MCF 10A (cell line): ENCODE data around the gene VSTM1. TPM values are rescaled to one million over a fixed set of nuclear protein-coding genes. Genes with fewer than 3 reads are reported as not detected.
"Not testable (repeated sequence)": the region's sequence is repeated elsewhere in the genome, so short reads cannot be mapped to it uniquely, and the experiment has no call there.

Source experiments
- BruUV-seq: library from RNA; stranded (reverse); fragments of 400-500 nt; replicated peaks from 2 replicates; lab custom pipeline; 2021; lab: Mats Ljungman, UMichigan
- CTCF ChIA-PET: fragments of 300-600 bp; sonication (Branson Sonifier 250); formaldehyde crosslinking; extraction: SDS; loops from one replicate; lab custom pipeline; 2021; ENCODE audit warnings: antibody characterized with exemption, inconsistent platforms; lab: Yijun Ruan, JAX
- POLR2A ChIA-PET: fragments of 300-600, 350-650 bp; sonication (Branson Sonifier 250); formaldehyde crosslinking; extraction: SDS; loops from one replicate; lab custom pipeline; 2020; ENCODE audit warnings: antibody characterized with exemption, inconsistent platforms; lab: Yijun Ruan, JAX
- DNase-seq: peaks from one replicate; pipeline ENCODE4 v3.0.0-alpha.2; 2018; ENCODE audit not compliant: unreplicated experiment
- H3K27ac Mint-ChIP-seq: one replicate; pipeline ENCODE4 v1.8.0; 2022; ENCODE audit warnings: mild to moderate bottlenecking, low read depth, mixed read lengths; ENCODE audit not compliant: unreplicated experiment
- H3K27me3 Mint-ChIP-seq: one replicate; pipeline ENCODE4 v1.8.0; 2022; ENCODE audit warnings: mixed read lengths; ENCODE audit not compliant: insufficient read depth, unreplicated experiment
- H3K36me3 Mint-ChIP-seq: one replicate; pipeline ENCODE4 v1.8.0; 2022; ENCODE audit warnings: mild to moderate bottlenecking, moderate library complexity, mixed read lengths; ENCODE audit not compliant: insufficient read depth, unreplicated experiment
- H3K4me1 Mint-ChIP-seq: one replicate; pipeline ENCODE4 v1.8.0; 2022; ENCODE audit warnings: mixed read lengths; ENCODE audit not compliant: insufficient read depth, unreplicated experiment
- H3K4me3 Mint-ChIP-seq: one replicate; pipeline ENCODE4 v1.8.0; 2022; ENCODE audit warnings: mild to moderate bottlenecking, moderate library complexity, mixed read lengths; ENCODE audit not compliant: unreplicated experiment
- H3K9me3 Mint-ChIP-seq: one replicate; pipeline ENCODE4 v1.8.0; 2022; ENCODE audit warnings: mixed read lengths; ENCODE audit not compliant: unreplicated experiment
- intact Hi-C: fragments of 100-400 bp; cut with micrococcal nuclease; formaldehyde crosslinking; loops from 2 replicates; pipeline ENCODE4 v1.14.1; 2022
- total RNA-seq: library from RNA; stranded (reverse); gene quantifications from 2 replicates; pipeline ENCODE4 v1.2.3, GENCODE V29; 2022
- TF ChIP-seq, protein P1 (sequence below): fragments of 200-600 bp; IDR thresholded peaks from one replicate; pipeline ENCODE4 v1.8.0; 2022; ENCODE audit warnings: antibody characterized with exemption, mild to moderate bottlenecking; ENCODE audit not compliant: unreplicated experiment

VSTM1 gene
- total RNA-seq, 1 experiment from 2014 or later: not detected

- BruUV-seq: no TSS peak
- H3K4me1 Mint-ChIP-seq: peaks cover 10% of the 10 kb centered on the region
- no peaks in the 10 kb centered on the region for H3K9me3 Mint-ChIP-seq
- no peak for DNase-seq
- H3K27ac Mint-ChIP-seq: no peak overlapping the region
- TF ChIP-seq, protein P1, sequence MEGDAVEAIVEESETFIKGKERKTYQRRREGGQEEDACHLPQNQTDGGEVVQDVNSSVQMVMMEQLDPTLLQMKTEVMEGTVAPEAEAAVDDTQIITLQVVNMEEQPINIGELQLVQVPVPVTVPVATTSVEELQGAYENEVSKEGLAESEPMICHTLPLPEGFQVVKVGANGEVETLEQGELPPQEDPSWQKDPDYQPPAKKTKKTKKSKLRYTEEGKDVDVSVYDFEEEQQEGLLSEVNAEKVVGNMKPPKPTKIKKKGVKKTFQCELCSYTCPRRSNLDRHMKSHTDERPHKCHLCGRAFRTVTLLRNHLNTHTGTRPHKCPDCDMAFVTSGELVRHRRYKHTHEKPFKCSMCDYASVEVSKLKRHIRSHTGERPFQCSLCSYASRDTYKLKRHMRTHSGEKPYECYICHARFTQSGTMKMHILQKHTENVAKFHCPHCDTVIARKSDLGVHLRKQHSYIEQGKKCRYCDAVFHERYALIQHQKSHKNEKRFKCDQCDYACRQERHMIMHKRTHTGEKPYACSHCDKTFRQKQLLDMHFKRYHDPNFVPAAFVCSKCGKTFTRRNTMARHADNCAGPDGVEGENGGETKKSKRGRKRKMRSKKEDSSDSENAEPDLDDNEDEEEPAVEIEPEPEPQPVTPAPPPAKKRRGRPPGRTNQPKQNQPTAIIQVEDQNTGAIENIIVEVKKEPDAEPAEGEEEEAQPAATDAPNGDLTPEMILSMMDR: no peak
- intact Hi-C loops: no loop called here
- no peaks in the 10 kb centered on the region for H3K36me3 Mint-ChIP-seq
- POLR2A ChIA-PET: interaction anchor here (0.7 to 1.0 kb wide), 3 partner anchors 12 to 103 kb away, joined by 3 to 5 read pairs (median 3); partner anchors contain the start of genes PRPF31 and TFPT
- CTCF ChIA-PET: interaction anchor here (0.6 to 2.8 kb wide), 4 partner anchors 18 to 304 kb away, joined by 3 to 7 read pairs (median 5); no protein-coding TSS in a partner anchor
- H3K4me3 Mint-ChIP-seq: peak overlapping the region; percentile 40
- H3K27me3 Mint-ChIP-seq: peaks cover 16% of the 10 kb centered on the region
Measured at GRCh38 chr19:54096617-54097106, 33.0 kb upstream of the VSTM1 start.

DNA sequence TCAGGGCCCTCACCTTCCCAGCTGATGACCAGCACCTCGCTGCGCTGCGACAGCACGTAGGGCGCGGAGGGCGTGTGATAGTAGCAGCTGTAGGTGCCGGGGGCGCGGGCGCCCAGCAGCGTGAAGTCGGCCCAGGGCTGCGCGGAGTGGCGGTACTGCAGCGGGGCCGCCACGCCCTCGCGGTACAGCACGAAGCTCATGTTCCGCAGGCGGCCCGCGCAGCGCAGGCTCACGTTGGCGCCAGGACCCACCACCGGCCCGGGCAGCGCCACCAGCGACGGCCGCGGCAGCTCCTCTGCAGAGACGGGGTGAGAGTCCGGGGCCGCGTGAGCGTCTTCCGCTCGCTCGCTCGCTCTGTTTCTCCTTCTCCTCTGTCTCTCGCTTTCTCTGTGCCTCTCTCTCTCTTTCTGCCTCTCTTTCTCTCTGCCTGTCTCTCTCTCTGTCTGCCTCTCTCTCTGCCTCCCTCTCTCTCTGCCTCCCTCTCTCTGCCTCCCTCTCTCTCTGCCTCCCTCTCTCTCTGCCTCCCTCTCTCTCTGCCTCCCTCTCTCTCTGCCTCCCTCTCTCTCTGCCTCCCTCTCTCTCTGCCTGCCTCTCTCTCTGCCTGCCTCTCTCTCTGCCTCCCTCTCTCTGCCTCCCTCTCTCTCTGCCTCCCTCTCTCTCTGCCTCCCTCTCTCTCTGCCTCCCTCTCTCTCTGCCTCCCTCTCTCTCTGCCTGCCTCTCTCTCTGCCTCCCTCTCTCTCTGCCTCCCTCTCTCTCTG is 32.3 kb upstream of the VSTM1 start:
- H3K27ac Mint-ChIP-seq, DNase-seq, H3K9me3 Mint-ChIP-seq, intact Hi-C loops, BruUV-seq, H3K36me3 Mint-ChIP-seq: not testable (repeated sequence)
- Mint-ChIP-seq H3K27me3 (peaks cover 16% of the 10 kb centered on the region), H3K4me1 (peaks cover 10% of the 10 kb centered on the region), H3K4me3 (peak overlapping the region; percentile 40)
- ChIA-PET POLR2A (interaction anchor here (0.7 to 1.0 kb wide), 2 partner anchors 11 to 104 kb away, joined by 3 read pairs; no protein-coding TSS in a partner anchor), CTCF (interaction anchor here (0.5 to 2.7 kb wide), 5 partner anchors 18 to 322 kb away, joined by 3 to 8 read pairs (median 3); no protein-coding TSS in a partner anchor)

- peaks cover 10% of the 10 kb centered on the region for H3K4me1 Mint-ChIP-seq
- H3K27ac Mint-ChIP-seq: no peak overlapping the region
- TF ChIP-seq, protein P1: no peak
- ChIA-PET POLR2A (interaction anchor here (0.6 kb wide), 1 partner anchor 1388 kb away, joined by 4 read pairs; no protein-coding TSS in a partner anchor), CTCF (interaction anchor here (0.6 to 2.7 kb wide), 6 partner anchors 19 to 1064 kb away, joined by 3 to 8 read pairs (median 4); no protein-coding TSS in a partner anchor)
- BruUV-seq: no TSS peak
- no peak for DNase-seq
- H3K27me3 Mint-ChIP-seq: peaks cover 16% of the 10 kb centered on the region
- no peaks in the 10 kb centered on the region for H3K9me3 Mint-ChIP-seq
- peak overlapping the region; percentile 40 for H3K4me3 Mint-ChIP-seq
- intact Hi-C loops: no loop called here
- no peaks in the 10 kb centered on the region for H3K36me3 Mint-ChIP-seq
Measured at GRCh38 chr19:54095136-54095858, 31.6 kb upstream of the VSTM1 start.

DNA sequence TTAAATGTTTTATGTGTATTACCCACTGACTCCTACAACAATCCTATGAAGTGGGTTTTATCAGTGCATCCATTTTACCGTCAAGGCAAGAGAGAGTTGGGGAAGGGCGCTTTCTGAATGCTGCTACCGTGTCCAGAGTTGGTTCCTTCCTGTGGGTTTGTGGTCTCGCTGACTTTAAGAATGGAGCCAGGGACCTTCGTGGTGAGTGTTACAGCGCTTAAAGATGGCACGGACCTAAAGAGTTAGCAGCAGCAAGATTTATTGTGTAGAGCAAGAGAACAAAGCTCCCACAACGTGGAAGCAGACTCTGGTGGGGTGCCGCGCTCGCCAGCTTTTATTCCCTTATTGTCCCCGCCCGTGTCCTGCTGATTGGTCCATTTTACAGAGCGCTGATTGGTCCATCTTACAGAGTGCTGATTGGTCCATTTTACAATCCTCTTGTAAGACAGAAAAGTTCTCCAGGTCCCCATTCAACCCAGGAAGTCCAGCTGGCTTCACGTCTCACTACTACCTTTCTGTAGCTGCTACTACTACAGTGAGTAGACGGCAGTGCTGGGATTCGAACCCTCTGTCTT is 30.8 kb upstream of the VSTM1 start:
- no peak overlapping the region for H3K4me3 Mint-ChIP-seq
- DNase-seq: no peak
- intact Hi-C loops: no loop called here
- H3K36me3 Mint-ChIP-seq: no peaks in the 10 kb centered on the region
- ChIA-PET CTCF (interaction anchor here (0.7 to 2.7 kb wide), 4 partner anchors 138 to 1065 kb away, joined by 3 to 8 read pairs (median 4); no protein-coding TSS in a partner anchor), POLR2A (interaction anchor here (0.6 kb wide), 1 partner anchor 1387 kb away, joined by 4 read pairs; no protein-coding TSS in a partner anchor)
- H3K4me1 Mint-ChIP-seq: peaks cover 10% of the 10 kb centered on the region
- TF ChIP-seq, protein P1: no peak
- no peaks in the 10 kb centered on the region for H3K9me3 Mint-ChIP-seq
- H3K27me3 Mint-ChIP-seq: peaks cover 16% of the 10 kb centered on the region
- H3K27ac Mint-ChIP-seq: no peak overlapping the region
- no TSS peak for BruUV-seq
